Activated T-helper 1 cell treated with anti-CD3 and anti-CD28 coated beads, Interleukin-2, amount 50 U/mL, for 16 hours (primary cell): ENCODE data around the gene VPS35.
"Not testable (repeated sequence)": the region's sequence is repeated elsewhere in the genome, so short reads cannot be mapped to it uniquely, and the experiment has no call there.

Experiments used
- DNase-seq, 2 donors: peaks; one replicate each; pipeline ENCODE4 v3.0.0-alpha.2; 2020; ENCODE audit warnings: low read depth in 1 of 2, low spot score in 1 of 2

The VPS35 gene

DNA sequence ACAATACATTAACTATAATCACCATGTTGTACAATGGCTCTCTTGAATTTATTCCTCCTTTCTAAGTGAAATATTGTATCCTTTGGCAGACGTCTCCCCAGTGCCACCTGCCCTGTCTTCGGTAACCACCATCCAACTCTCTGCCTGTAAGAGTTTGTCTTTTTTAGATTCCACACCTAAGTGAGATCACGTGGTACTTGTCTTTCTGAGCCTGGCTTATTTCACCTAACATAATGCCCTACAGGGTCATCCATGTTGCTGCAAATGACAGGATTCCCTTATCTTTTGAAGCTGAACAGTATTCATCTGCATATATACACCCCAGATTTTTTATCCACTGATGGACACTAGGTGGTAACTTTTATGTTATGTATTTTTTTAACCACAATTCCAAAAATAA is 24.7 kb upstream of the VPS35 start:
- DNase-seq = no peak

DNA sequence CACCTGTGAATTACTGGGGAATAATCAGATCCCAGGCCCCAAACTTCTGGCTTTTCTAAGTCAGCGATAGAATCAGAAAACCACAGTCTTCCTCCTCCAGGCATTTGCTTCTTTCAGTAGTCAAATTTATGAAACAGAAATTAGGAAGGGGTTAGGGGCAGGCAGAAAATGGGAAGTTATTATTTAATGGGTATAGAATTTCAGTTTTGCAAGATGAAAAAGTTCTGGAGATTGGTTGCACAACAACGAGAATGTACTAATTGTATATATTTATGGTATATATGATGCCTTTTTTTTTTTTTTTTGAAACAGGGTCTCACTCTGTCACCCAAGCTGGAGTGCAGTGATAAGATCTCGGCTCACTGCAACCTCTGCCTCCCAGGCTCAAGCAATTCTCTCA is 23.9 kb upstream of the VPS35 start:
- no peak for DNase-seq

- no peak for DNase-seq
Observed at GRCh38 chr16:46711106-46712058, 22.4 kb upstream of the VPS35 start.

- no peak for DNase-seq
Observed at GRCh38 chr16:46709469-46710005, 20.6 kb upstream of the VPS35 start.

- DNase-seq = no peak
Observed at GRCh38 chr16:46706642-46707041, 17.7 kb upstream of the VPS35 start.

DNA sequence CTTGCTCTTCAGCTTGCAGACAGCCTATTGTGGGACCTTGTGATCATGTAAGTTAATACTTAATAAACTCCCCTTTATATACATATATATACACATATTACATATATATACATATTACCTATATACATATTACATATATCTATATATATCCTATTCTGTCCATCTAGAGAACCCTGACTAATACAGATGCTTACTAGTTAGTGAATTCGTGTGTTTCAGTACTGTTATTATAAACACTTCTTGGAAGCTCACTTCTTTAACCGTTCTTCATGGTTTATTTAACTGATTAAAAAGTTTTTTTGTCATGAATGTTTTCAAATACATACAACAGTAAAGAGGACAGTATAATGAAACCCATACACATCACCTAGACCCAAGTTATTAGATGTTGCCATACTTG is 13.1 kb upstream of the VPS35 start:
- no peak for DNase-seq

DNA sequence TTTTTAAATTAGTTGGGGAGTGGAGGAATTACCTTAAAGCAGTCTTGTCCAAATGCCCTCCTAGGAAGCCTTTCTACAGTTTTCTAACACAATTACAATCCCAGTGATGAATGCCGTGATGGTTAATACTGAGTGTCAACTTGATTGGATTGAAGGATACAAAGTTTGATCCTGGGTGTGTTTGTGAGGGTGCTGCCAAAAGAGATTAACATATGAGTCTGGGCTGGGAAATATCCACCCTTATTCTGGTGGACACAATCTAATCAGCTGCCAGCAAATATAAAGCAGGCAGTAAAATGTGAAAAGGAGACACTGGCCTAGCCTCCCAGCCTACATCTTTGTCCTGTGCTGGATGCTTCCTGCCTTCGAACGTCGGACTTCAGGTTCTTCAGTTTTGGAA is 12.6 kb upstream of the VPS35 start:
- DNase-seq = no peak

- DNase-seq = no peak
Observed at GRCh38 chr16:46700048-46700447, 11.1 kb upstream of the VPS35 start.

DNA sequence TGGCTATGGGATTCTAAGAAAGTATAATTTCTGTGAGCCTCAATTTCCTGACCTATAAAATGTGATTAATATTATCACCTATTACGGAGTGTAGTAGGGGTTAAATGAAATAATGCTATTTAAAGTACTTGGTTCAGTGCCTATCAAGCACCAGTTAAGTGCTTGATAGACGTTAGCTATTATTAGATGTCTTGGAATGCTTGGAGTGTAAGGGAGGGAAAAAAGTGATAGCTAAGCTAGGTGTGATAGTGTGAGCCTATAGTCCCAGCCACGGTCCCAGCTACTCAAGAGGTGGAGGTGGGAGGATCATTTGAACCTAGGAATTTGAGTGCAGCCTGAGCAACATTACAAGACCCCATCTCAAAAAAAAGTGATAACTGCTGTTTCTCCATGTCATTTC is 8.0 kb upstream of the VPS35 start:
- no peak for DNase-seq

DNA sequence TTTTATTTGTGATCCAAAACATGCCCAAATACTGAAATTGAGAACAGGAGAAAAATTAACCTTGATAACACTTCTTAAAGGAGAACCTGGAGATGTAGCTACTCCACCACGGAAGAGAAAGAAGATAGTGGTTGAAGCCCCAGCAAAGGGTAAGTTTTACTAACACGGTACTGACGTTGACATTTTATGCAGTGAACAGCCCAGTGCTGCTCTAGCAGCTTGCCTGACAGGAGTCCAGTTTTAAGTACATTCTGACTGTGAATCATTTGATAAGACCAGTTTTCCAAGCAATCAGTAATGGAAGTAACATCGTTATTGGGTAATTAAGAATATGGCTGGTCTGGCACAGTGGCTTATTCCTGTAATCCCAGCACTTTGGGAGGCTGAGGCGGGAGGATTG is 7.0 kb upstream of the VPS35 start:
- DNase-seq = no peak

DNA sequence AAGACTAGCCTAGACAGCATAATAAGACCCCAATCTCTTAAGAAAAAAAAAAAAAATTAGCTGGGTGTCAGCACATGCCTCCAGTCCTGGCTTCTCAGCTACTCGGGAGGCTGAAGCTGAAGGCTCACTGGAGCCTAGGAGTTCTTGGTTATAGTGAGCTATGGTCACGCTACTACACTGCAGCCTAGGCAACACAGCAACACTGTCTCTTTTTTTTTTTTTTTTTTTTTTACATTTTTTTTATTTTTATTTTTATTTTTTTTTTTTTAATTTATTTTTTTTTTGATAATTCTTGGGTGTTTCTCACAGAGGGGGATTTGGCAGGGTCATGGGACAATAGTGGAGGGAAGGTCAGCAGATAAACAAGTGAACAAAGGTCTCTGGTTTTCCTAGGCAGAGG is 4.6 kb upstream of the VPS35 start:
- no peak for DNase-seq

- DNase-seq = no peak
Observed at GRCh38 chr16:46691726-46692125, 2.7 kb upstream of the VPS35 start.

- no peak for DNase-seq
Observed at GRCh38 chr16:46690281-46691178, 1.6 kb upstream of the VPS35 start.

DNA sequence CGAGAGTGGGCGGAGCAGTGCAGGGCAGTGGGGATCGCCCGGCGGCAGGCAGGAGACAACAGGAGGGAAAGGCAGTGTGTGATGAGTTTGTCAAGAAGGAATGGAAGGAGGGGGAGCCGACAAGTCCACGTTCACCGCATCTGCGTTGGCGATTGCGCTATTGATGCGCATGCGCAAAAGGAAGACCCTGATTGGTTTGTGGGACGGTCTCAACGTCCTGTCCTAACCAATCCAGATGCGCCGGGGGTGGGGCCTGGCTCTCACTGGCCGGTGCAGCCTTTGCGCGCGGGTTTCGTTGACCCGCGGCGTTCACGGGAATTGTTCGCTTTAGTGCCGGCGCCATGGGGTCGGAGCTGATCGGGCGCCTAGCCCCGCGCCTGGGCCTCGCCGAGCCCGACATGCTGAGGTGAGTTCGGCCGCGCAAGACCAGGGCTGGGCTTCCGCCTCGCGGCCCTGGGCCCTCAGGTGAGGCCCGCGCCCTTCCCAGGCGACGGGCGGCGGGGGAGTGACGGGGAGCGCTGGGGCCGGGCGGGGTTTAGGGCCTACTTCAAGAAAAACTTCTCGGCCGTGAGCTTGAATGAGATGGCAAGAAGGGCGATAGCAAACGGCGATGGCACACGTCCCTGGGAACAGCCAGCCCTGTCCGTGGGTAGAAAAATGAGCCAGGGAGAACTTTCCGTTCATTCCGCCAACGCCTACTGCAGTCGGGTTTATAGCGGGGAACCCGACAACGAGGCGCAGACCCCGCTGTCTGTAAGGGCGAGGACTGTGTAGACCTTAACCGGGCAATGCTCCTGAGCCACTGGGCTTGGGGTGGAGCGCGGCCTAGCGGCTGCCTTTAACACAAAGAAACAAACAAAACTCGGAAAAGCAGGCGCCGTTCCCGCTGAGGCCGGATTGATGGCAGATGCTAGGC is 645 bp upstream of the VPS35 start, which contains the start of gene ORC6:
Gene ORC6 (plus strand): TSS at position 295 of the 916 bp plus-strand sequence. CDS start 47 bp downstream, at position 342.
- peak; percentile 92 for DNase-seq

DNA sequence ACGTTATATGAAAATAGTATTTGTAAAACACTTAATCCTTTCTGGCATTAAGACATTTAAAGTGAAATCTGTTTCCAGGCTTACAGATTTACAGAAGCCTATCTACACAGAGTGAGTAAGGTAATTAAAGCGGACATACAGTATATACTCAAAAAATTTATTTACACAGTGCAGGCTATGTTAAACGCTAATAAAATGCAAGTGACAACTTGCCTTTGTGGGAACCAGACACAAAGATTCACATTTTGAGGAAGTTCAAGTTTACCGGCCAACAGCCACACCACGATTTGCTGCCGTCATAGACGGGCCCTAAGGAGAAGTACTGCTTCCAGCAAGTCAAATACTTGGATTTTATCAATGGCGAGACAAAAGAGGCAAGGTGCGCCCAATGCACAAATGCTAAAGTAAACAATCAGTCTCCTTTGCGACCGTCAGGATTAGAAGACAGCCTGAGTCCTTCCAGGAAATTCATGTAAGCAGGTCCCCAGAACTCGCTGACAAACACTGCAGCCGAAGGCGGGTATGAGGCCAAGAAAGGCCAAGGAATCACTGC is 801 bp downstream of the VPS35 start:
- no peak for DNase-seq

DNA sequence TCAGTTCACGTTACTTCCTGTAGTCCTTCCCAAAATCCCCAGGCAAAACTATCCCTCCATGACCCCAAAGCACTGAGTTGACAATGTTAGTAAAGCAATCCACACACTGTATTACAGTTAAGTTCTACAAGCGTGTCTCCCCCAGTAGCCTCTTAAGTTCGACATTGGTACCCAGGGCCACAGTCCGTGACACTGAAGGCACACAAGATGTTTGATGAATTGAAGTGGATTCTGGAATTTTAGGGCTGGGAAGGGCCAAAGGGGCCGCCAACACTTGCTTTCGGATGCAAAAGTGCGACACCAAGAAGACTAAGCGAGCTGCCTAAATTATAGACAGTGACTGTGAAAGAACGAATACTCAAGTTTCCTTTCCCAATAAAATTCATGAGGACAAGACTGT is 1.5 kb downstream of the VPS35 start:
- no peak for DNase-seq

GRCh38 chr16:46686815-46687473 is 2.0 kb downstream of the VPS35 start:
- no peak for DNase-seq

DNA sequence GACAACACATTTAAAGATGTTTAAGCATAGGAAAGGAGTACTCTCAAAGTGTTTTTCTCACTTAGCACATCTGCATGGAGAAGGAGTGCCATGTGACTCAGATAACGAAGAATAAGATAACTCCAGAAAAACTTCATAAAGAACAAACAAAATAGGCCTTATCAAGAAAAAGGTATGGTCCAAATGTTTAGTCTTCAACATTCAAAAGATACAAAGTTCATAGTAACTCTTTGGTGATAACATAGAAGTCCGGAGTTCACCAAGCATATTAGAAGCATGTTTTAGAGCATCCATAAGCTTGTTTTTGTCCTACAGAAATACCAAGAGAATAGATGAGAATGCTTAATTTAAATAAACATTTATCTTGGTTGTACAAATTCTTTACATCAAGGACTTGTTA is 7.1 kb downstream of the VPS35 start:
- not testable (repeated sequence) for DNase-seq

DNA sequence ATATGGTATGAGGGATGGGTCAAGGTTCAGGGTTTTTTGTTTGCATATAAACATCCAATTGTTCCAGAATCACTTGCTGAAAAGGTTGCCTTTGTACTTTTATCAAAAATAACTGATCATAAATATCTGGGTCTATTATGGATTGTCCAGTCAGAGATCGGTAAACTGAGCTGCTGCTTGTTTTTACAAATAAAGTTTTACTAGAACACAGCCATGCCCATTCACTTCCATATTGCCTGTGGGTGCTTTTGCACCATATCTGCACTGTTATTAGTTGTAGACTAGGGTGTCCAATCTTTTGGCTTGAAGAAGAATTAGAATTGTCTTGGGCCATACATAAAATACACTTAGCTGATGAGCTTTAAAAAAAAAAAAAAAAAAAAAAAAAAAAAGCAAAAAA is 11.0 kb downstream of the VPS35 start:
- not testable (repeated sequence) for DNase-seq
